Spleen (tissue), 7 donors: Measurements from ENCODE around the gene MOB1A.

Experiments used
- POLR2A ChIP-seq, 3 donors: fragments of 450-650 bp; IDR thresholded peaks; one replicate each; pipeline ENCODE4 v1.5.1; 2017; ENCODE audit warnings: antibody characterized with exemption in 3 of 3, mild to moderate bottlenecking in 1 of 3
- POLR2AphosphoS5 ChIP-seq, 3 donors: sonication (generic); formaldehyde crosslinking; IDR thresholded peaks; one replicate each; pipeline ENCODE4 v1.5.1; 2017; ENCODE audit warnings: antibody characterized with exemption in 3 of 3
- TF ChIP-seq, protein P1 (sequence below), 11 experiments: fragments of 200-600 bp in 7 of 11; fragments of 450-650 bp in 4 of 11; sonication (generic) in 4 of 11; IDR thresholded peaks in 8 of 11; conservative IDR thresholded peaks in 3 of 11; 1 replicate in 7 of 11; 2 replicates in 4 of 11; pipeline versions ENCODE4 v1.4.0 to v1.8.0; 2016 to 2021; ENCODE audit warnings: antibody characterized with exemption in 11 of 11, inconsistent platforms in 4 of 11, mild to moderate bottlenecking in 1 of 11
- donor health status: DM: no; HTN: no; CAD: no; lungs with moderate emphysema.
- donor health status: DM: no; HTN: no; CAD: no.
- donor health status: DM: no; HTN: no; CAD: no.

DNA sequence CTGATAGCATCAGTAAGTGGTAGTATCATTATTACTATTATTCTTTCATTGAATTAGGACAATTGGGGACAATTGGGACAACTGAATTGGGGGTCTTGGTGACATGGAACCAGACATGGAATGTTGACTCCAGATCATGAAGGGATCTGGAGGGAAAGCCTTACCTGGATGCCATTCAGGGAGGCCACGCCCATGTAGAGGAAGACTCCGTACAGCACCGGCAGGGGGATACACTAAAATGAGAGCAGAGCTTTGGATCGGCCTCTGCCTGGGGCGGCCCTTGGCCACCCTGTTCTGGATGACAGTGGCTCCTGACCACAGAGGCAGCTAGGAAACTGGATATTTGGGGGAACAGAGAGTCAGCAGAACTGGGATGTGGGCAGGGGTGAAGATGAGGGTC, 49.0 kb upstream of the MOB1A start:
- TF ChIP-seq POLR2A (IDR thresholded peaks at IDR 0.05) (no peak), POLR2AphosphoS5 (IDR thresholded peaks at IDR 0.05) (no peak)
- TF ChIP-seq, protein P1, sequence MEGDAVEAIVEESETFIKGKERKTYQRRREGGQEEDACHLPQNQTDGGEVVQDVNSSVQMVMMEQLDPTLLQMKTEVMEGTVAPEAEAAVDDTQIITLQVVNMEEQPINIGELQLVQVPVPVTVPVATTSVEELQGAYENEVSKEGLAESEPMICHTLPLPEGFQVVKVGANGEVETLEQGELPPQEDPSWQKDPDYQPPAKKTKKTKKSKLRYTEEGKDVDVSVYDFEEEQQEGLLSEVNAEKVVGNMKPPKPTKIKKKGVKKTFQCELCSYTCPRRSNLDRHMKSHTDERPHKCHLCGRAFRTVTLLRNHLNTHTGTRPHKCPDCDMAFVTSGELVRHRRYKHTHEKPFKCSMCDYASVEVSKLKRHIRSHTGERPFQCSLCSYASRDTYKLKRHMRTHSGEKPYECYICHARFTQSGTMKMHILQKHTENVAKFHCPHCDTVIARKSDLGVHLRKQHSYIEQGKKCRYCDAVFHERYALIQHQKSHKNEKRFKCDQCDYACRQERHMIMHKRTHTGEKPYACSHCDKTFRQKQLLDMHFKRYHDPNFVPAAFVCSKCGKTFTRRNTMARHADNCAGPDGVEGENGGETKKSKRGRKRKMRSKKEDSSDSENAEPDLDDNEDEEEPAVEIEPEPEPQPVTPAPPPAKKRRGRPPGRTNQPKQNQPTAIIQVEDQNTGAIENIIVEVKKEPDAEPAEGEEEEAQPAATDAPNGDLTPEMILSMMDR (IDR thresholded peaks at IDR 0.05 in 8 of 11, conservative IDR thresholded peaks at IDR 0.05 in 3 of 11): no peak
